ENCODE data around the gene REEP1.

- TF ChIP-seq CTCF (IDR thresholded peaks at IDR 0.05) (no peak), POLR2AphosphoS5 (IDR thresholded peaks at IDR 0.05) (no peak), POLR2A (IDR thresholded peaks at IDR 0.05) (no peak)
These were observed 42.4 kb downstream of the REEP1 start for GRCh38 chr2:86295066-86295465.
